Neural progenitor cell (in vitro differentiated cells): ENCODE measurements around the gene DUSP12. TPM values are rescaled to one million over a fixed set of nuclear protein-coding genes. Genes with fewer than 3 reads are reported as not detected.

ENCODE experiments used
- DNase-seq: peaks from one replicate; pipeline ENCODE4 v3.0.0-alpha.2; 2016; ENCODE audit warnings: low spot score
- H2AFZ ChIP-seq: fragments of 200-600 bp; sonication (generic); replicated peaks from 2 replicates; pipeline ENCODE4 v1.6.1; 2016; ENCODE audit warnings: antibody characterized with exemption
- H3F3A ChIP-seq: fragments of 200-600 bp; sonication (generic); 2 replicates; pipeline ENCODE4 v1.6.1; 2016; ENCODE audit warnings: antibody characterized with exemption, low read depth
- H3K27ac ChIP-seq: fragments of 200-600 bp; sonication (generic); 2 replicates; pipeline ENCODE4 v1.5.1; 2016; ENCODE audit warnings: mild to moderate bottlenecking
- H3K27me3 ChIP-seq: fragments of 200-600 bp; sonication (generic); 2 replicates; pipeline ENCODE4 v1.6.1; 2016; ENCODE audit warnings: mild to moderate bottlenecking, moderate library complexity
- H3K36me3 ChIP-seq: fragments of 200-600 bp; sonication (generic); 2 replicates; pipeline ENCODE4 v1.5.1; 2016
- H3K4me1 ChIP-seq: fragments of 200-600 bp; sonication (generic); 2 replicates; pipeline ENCODE4 v1.6.1; 2016; ENCODE audit warnings: mixed run types
- H3K4me2 ChIP-seq: fragments of 200-600 bp; sonication (generic); 2 replicates; pipeline ENCODE4 v1.6.1; 2016
- H3K4me3 ChIP-seq: fragments of 200-600 bp; sonication (generic); 2 replicates; pipeline ENCODE4 v1.5.1; 2016
- H3K79me2 ChIP-seq: fragments of 200-600 bp; sonication (generic); 2 replicates; pipeline ENCODE4 v1.6.1; 2016; ENCODE audit warnings: low read depth
- H3K9ac ChIP-seq: fragments of 200-600 bp; sonication (generic); 2 replicates; pipeline ENCODE4 v1.6.1; 2016
- H3K9me3 ChIP-seq: fragments of 200-600 bp; sonication (generic); 2 replicates; pipeline ENCODE4 v1.5.1; 2016; ENCODE audit warnings: low read depth
- H4K20me1 ChIP-seq: fragments of 200-600 bp; sonication (generic); 2 replicates; pipeline ENCODE4 v1.6.1; 2016; ENCODE audit warnings: low read depth
- H3K27ac Mint-ChIP-seq: 3 replicates; pipeline ENCODE4 v1.8.0; 2021; ENCODE audit warnings: mixed read lengths
- H3K27me3 Mint-ChIP-seq: 2 replicates; pipeline ENCODE4 v1.8.0; 2022; ENCODE audit warnings: low read depth, mild to moderate bottlenecking, inconsistent platforms, moderate library complexity, mixed read lengths; ENCODE audit not compliant: insufficient read depth
- H3K36me3 Mint-ChIP-seq: 3 replicates; pipeline ENCODE4 v1.8.0; 2021; ENCODE audit warnings: mixed read lengths
- H3K4me1 Mint-ChIP-seq: 3 replicates; pipeline ENCODE4 v1.8.0; 2021; ENCODE audit warnings: mixed read lengths
- H3K4me3 Mint-ChIP-seq: 3 replicates; pipeline ENCODE4 v1.8.0; 2021; ENCODE audit warnings: mild to moderate bottlenecking, moderate library complexity, mixed read lengths
- H3K9me3 Mint-ChIP-seq: 3 replicates; pipeline ENCODE4 v1.8.0; 2020; ENCODE audit warnings: mixed read lengths
- CTCF ChIP-seq: fragments of 200-600 bp; sonication (generic); IDR thresholded peaks from 2 replicates; pipeline ENCODE4 v1.5.1; 2017; ENCODE audit warnings: antibody characterized with exemption, mild to moderate bottlenecking
- EZH2 ChIP-seq: fragments of 200-600 bp; sonication (generic); IDR thresholded peaks from 2 replicates; pipeline ENCODE4 v1.6.1; 2017; ENCODE audit warnings: antibody characterized with exemption, mild to moderate bottlenecking, moderate library complexity
- EZH2phosphoT487 ChIP-seq: fragments of 200-600 bp; sonication (generic); IDR thresholded peaks from 2 replicates; pipeline ENCODE4 v1.6.1; 2017; ENCODE audit warnings: antibody characterized with exemption
- total RNA-seq: library from RNA; depleted of rRNA; stranded (reverse); fragments of >200 nt; gene quantifications from 2 replicates; pipeline ENCODE4 v1.2.3, GENCODE V29; 2015; ENCODE audit warnings: low replicate concordance

DUSP12 gene
- total RNA-seq, result 66.5 and 81.1 TPM in 2 replicates

GRCh38 chr1:161749509-161750407 is at the start of gene DUSP12:
TSS of gene DUSP12 (plus strand) at chr1:161749786. CDS start at chr1:161749802, 16 bp downstream.
- Histone ChIP-seq H3K4me2 (peak within 1 kb of the TSS; percentile 61), H3F3A (peaks cover 15% of the 10 kb centered on the region), H3K9ac (peak within 1 kb of the TSS; percentile 63), H3K4me3 (peak within 1 kb of the TSS; percentile 64), H3K27me3 (peaks cover 8% of the 10 kb centered on the region), H3K4me1 (peaks cover 8% of the 10 kb centered on the region), H3K36me3 (peaks cover 25% of the 10 kb centered on the region), H2AFZ (peak within 1 kb of the TSS; percentile 66), H3K79me2 (peaks cover 21% of the 10 kb centered on the region), H4K20me1 (peaks cover 16% of the 10 kb centered on the region), H3K9me3 (no peaks in the 10 kb centered on the region), H3K27ac (peak within 1 kb of the TSS; percentile 93)
- TF ChIP-seq EZH2phosphoT487 (peak; percentile 5), CTCF (peak; percentile 28), EZH2 (no peak)
- peak; percentile 97 for DNase-seq
- peaks cover 22% of the 10 kb centered on the region for H3K36me3 Mint-ChIP-seq
- peaks cover 7% of the 10 kb centered on the region for H3K27me3 Mint-ChIP-seq
- H3K4me1 Mint-ChIP-seq, result peaks cover 21% of the 10 kb centered on the region
- H3K27ac Mint-ChIP-seq, result peak within 1 kb of the TSS; percentile 96
- peak within 1 kb of the TSS; percentile 99 for H3K4me3 Mint-ChIP-seq
- H3K9me3 Mint-ChIP-seq, result peaks cover 2% of the 10 kb centered on the region

GRCh38 chr1:161702250-161702649 is 47.3 kb upstream of the DUSP12 start:
- TF ChIP-seq EZH2, result no peak
- no peak for TF ChIP-seq CTCF
- TF ChIP-seq EZH2phosphoT487, result no peak
- Histone ChIP-seq H2AFZ (no peak overlapping the region), H3K4me3 (no peak overlapping the region), H4K20me1 (no peaks in the 10 kb centered on the region), H3F3A (no peaks in the 10 kb centered on the region), H3K4me2 (no peak overlapping the region), H3K79me2 (no peaks in the 10 kb centered on the region), H3K9me3 (no peaks in the 10 kb centered on the region), H3K36me3 (no peaks in the 10 kb centered on the region), H3K4me1 (no peaks in the 10 kb centered on the region), H3K27me3 (no peaks in the 10 kb centered on the region), H3K27ac (no peak overlapping the region), H3K9ac (no peak overlapping the region)
- Mint-ChIP-seq H3K9me3 (peaks cover 3% of the 10 kb centered on the region), H3K27me3 (peaks cover 3% of the 10 kb centered on the region), H3K4me1 (no peaks in the 10 kb centered on the region), H3K36me3 (no peaks in the 10 kb centered on the region), H3K4me3 (no peak overlapping the region), H3K27ac (no peak overlapping the region)
- DNase-seq, result no peak

- Histone ChIP-seq H3K4me2 (no peak overlapping the region), H3K79me2 (no peaks in the 10 kb centered on the region), H3K27me3 (no peaks in the 10 kb centered on the region), H2AFZ (no peak overlapping the region), H3K4me3 (no peak overlapping the region), H3F3A (no peaks in the 10 kb centered on the region), H4K20me1 (no peaks in the 10 kb centered on the region), H3K4me1 (no peaks in the 10 kb centered on the region), H3K27ac (no peak overlapping the region), H3K9me3 (no peaks in the 10 kb centered on the region), H3K9ac (no peak overlapping the region), H3K36me3 (no peaks in the 10 kb centered on the region)
- Mint-ChIP-seq H3K27me3 (no peaks in the 10 kb centered on the region), H3K4me3 (no peak overlapping the region), H3K36me3 (no peaks in the 10 kb centered on the region), H3K9me3 (no peaks in the 10 kb centered on the region), H3K27ac (no peak overlapping the region), H3K4me1 (no peaks in the 10 kb centered on the region)
- TF ChIP-seq EZH2 (no peak), CTCF (no peak), EZH2phosphoT487 (no peak)
- no peak for DNase-seq
These were observed 44.0 kb upstream of the DUSP12 start for GRCh38 chr1:161705537-161705936.
